ENCODE results near the gene PWWP2A. TPM values are rescaled to one million over a fixed set of nuclear protein-coding genes. Genes with fewer than 3 reads are reported as not detected.
"Not testable (repeated sequence)": the region's sequence is repeated elsewhere in the genome, so short reads cannot be mapped to it uniquely, and the experiment has no call there.

PWWP2A gene
- polyA plus RNA-seq, 3 donors, result 28.2 to 30.8 (median 30.3) TPM

DNA sequence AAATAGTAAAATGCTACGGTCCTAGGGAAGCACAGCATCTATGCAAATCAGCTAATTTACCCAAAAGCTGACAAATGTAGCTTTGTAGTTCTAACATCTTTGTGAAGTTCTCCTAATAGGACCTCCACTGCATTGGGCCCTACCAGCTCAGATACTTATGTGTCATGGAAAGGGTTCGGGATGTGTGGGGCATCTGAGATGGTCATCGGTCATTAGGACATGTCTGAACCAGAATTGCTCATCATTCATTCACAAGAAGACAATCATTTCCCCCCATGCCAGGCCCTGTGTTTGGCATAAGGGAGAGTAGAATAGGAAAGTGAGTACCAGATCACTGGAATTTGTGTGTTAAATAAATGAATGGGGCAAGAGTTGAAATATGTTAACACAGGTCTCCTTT, 35.7 kb downstream of the PWWP2A start:
- no peak for DNase-seq

DNA sequence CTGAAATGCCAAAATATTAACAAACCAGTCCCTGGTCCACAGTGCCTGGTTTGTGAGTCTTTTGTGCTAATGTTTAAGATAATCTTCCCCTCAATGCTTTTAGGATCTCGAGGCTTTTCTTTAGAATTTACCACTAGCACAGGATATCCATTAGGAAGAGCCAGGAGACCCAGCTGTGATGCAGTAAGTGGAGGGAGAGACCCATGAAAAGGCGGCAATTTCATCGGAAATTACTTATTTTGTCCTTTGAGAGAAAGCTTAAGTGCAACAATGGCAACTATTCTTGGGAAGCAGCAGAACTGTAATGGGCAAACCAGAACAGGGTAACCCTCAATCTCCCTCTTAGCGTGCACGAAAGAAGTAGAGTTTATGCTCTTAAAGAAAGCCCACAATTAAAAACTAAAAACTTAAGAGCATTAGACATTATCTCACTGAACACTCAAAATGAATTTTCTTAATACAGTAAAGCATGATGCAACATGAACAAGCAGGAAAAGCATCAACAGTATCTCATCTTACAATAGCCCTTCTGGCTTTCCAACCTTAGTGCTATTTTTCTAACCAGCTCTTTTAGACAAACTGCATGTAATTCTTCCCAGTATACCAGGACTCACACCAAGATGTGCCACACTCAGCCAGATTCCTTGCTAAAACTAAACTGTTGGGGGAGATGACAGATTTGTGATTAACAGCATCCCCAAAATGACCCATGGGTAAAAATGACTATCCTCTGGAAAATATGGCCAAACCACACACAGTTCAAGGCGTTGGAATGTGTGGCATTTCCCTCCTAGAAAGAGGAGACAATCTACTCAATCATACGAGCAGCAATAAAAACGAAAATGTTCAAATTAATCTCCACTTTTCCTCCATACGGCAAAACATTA, 36.4 kb downstream of the PWWP2A start:
- peak; percentile 58 for DNase-seq

DNA sequence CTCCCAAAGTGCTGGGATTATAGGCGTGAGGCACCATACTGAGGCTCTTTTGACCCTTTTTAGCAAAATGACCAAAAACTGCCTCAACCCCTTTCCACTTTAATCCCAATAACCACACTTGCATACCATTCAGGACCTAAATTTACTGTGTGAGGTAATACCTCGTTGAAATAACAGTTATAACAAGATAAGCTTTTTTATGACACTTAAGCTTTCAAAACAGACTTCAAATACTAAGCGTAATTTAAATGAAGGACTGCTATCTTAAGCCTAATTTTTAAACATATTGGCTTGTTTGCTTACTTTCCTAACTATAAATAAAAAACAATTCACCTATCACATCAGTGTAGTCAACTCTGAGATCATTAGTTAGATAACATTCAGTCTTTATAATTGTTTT, 37.8 kb downstream of the PWWP2A start:
- DNase-seq, result no peak

DNA sequence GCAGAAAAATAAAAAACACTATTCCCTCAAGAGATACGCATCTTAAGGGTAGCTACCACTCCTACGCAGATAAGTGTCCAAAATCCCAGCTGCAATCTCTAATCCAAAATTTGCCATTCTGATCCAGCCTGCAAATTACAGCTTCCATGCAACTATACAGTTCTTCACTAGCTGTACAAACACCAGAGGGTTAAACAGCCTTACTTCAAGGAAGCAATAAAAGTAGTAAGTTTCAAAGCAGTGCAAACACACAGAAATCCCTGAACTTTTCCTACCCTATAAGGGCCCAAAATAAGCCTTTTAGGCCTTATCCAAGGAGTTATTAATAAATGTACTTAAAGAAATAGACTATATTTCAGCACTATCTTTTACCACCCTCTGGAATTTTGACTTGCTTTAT, 39.5 kb downstream of the PWWP2A start:
- DNase-seq, result no peak

DNA sequence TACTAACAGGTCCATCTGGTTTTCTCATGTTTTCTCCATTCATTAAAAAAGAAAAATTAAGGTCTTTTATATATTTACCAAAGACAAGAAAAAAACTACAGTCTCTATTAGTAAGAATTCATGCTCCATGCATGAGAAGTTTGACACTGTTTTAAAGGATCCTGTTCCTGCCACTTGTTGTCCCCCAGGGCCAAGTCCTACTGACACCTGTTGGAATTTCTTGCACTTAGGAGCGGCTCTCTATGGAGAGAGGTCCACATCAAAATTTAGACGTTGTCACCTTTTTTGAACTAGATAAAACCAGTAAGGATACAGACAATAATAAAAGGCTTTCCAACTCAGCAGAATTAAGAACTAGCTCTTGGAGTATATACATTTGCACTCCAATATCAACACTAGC, 42.3 kb downstream of the PWWP2A start:
- no peak for DNase-seq

DNA sequence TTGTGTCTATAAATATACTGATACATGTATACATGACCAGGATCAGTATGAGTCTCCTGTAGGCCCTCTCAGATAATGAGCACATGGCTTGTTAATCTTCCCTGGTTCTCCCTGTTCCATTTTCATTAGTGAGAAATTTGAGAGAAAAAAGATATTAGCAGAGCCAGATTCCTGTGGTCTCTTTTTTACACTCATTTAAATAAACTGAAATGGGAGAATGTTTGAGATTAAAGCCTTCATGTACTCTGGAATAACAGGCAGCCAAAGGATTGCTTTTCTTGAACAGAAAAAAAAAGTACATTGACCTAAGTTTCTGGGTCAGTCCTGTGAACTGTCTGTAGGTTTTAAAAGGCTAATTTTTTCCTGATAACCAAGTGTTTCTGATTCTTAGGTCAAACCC, 44.2 kb downstream of the PWWP2A start:
- no peak for DNase-seq

DNA sequence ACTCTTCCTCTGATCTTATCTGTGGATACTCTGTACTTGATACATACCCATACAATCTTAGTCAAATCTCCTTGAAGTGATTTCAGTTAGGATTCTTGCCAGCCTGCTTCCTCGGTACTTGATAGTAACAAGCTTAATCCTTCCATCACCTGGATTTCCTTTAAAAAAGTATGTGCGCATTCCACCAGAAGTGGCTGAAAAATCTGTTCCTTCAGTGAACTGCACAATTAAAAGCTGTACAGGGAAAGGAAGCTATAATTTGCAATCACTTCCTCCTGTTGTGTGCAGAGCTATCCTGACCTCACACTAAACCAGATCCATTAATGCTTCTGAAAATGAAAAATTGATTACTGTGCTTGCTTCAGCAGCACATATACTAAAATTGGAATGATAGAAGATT, 47.3 kb downstream of the PWWP2A start:
- no peak for DNase-seq

DNA sequence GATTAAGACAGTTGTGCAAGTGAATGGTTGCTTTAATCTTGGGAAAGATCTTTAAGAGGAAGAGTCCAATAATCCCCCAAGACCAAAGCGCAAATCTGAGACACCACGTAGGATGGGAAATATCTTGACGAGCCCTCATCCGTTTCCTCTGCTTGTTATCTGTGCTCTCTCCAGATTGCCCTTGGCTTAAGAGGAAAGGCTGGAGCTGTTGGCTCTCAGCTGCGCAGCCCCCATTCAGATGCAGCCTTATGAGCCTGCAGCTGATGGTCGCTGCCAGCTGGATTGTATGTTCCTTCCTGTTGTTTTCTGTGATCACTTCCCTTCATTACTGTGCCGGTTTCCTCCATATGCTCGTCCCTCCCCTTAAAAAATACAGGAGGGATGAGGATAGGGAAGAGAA, 47.7 kb downstream of the PWWP2A start:
- no peak for DNase-seq

DNA sequence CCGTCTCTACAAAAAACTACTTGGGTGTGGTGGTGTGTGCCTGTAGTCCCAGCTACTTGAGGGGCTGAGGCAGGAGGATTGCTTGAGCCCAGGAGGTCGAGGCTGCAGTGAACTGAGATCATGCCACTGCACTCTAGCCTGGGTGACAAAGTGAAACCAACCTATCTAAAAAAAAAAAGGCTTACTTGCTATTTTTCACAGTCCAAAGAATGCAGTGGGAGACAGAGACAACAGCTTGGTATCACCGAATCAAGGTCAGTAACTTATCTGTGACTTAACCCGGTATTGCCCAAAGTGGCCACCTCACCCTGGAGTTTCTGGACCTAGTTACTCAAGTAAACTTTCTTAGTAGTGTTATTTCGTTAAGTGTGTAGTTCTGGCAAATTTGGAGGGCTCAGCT, 50.1 kb downstream of the PWWP2A start:
- not testable (repeated sequence) for DNase-seq

DNA sequence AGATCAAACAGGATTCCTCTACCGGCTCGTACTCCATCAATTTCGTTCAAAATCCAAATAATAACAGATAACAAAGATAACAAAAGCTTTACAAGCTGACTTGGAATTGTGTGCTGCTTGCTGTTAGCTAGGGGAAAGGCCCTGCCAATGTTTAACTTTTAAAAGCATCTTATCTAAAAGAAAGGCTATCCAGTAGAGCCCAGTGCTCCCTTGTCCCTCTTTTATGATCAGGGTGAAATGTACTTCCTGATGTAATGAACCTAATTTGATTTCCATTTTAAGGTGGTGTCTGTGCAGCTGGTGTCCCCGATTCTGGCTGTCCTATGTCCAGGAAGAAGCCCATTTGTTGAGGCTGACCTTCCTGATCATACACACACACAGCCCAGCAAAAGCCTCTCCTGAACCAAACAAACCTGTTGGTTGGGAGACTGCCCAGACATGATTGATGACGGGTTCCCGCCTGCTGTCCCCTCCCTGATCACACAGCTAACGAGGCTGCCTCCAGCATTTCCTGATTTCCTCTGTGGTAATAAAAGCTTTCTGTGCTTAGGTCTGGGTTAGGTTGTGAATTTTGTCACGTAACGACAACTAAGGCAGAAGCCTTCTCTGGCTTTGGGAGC, 54.1 kb downstream of the PWWP2A start:
- no peak for DNase-seq

DNA sequence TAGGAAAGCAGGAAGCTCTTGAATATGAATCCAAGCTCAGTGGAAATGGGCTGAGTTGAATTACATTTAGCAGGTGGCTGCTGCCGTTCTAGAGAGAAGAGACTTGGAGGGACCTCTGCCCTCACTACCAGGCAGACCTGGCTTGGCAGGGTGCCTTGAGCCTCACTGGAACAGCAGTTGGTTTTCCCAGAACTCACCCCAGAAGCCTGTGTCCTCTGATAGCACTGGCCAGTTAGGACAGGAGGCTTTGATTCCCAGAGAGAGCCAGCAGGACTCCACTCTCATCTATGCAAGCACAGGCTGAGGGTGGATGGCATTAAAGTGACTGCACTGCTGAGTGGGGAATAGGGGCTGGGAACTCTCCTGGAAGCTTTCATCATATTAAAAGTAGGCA, 54.8 kb downstream of the PWWP2A start:
- no peak for DNase-seq

DNA sequence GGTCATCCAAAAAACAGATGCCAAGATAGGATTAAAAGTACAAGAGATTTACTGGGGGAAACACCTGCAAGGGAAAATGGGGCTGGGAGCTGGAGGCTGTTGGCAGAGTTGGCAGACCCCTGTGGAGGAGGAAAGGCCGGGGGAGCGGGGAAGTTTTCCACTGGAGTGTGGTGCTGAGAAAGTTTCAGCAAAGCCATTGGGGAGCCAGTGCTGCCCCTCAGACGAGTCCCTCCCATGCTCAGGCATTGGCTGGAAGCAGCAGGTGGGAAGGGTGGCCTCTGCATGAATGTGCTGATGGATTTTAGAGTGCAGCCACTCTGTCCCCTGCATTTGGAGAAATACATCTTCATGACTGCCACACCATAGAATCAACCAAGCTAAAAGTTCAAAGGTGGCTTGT, 57.5 kb downstream of the PWWP2A start:
- DNase-seq, result no peak

DNA sequence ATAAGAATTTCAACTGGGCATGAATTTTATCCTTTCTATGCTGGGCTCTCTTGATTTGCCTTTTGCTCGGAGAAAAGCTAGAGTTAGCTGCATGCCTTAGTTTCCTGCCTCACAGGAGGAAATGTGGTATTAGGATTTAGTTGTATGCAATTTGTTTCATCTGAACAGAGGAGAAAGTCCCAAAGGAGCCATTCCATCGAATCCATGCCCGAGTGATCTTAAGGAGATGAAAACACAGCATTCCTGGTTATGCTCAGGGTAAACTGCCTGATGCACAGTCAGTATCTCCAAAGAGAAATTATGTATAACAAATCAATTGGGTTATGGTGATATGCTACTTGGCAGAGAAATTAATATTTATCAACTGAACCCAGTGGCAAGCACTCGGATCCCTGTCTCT, 59.2 kb downstream of the PWWP2A start:
- no peak for DNase-seq

DNA sequence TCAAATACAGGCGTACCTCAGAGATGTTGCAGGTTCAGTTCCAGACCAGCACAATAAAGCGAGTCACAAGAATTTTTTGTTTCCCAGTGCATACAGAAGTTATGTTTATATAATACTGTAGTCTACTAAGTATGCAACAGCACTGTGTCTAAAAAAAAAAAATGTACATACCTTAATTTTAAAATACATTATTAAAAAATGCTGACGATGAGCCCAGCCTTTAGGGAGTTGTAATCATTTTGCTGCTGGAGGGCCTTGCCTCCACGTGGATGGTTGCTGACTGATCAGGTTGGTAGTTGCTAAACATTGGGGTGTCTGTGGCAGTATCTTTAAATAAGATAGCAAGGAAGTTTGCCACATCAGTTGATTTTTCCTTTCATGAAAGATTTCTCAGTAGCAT, 62.0 kb downstream of the PWWP2A start:
- DNase-seq, result no peak

DNA sequence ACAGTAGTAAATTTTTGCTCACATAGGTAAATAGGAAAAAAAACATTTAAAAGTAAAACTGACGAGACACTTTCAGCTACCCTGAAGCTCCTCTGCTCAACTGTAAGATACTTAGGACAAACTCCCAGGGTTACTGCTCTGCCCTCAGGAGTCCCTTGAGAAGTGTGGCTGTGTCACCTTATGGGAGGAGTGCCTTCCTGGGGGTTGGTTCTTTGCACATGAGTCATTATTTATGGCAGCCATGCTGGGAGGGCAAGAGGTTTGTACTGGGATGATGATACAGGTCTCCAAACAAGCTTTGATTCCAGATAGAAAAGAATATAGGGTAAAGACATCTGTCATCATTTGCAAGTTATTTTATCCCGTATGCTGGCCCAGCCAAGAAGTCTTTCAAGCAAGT, 64.4 kb downstream of the PWWP2A start:
- no peak for DNase-seq

DNA sequence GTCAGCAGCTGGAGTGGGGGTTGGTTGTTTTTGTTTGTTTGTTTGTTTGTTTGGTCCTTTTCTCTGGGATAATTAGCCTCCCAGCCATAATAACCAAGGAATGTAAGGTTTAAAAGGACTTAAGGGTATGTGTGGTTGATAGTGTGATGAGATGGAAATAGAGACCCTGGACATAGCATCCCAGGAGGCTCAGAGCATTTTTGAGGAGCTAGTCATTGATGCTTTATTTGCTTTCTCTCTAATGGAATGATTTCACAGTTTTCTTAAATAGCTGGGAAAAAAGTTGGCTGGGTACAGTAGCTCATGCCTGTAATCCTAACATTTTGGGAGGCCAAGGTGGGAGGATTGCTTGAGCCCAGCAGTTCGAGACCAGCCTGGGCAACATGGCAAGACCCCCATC, 65.2 kb downstream of the PWWP2A start:
- DNase-seq, result no peak

DNA sequence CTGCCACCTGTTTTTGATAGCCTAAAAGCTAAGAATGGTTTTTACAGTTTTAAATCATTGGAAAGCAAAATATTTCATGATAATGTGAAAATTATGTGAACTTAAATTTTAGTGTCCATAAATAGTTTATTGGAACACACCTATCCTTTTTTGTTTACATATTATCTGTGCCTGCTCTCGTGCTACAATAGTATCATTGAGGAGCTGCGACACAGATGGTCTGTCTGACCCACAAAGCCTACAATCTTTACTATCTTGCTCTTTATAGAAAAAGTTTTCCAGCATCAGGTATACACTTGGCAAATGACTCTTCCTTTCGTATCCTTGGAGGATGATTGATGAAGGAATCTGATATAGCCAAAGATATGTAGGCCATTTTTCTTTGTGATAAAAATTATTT, 70.2 kb downstream of the PWWP2A start:
- no peak for DNase-seq

DNA sequence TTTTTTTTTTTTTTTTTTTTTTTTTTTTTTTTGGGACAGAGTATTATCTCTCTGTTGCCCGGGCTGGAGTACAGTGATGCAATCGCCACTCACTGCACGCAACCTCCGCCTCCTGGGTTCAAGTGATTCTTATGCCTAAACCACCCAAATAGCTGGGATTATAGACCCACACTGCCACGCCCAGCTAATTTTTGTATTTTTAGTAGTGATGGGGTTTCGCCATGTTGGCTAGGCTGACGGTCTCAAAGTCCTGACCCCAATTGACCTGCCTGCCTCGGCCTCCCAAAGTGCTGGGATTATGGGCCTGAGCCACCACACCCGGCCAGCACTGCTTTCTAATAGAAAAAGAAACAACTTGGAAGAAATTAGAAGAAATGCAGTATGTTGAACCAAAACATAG, 71.1 kb downstream of the PWWP2A start:
- DNase-seq, result no peak

DNA sequence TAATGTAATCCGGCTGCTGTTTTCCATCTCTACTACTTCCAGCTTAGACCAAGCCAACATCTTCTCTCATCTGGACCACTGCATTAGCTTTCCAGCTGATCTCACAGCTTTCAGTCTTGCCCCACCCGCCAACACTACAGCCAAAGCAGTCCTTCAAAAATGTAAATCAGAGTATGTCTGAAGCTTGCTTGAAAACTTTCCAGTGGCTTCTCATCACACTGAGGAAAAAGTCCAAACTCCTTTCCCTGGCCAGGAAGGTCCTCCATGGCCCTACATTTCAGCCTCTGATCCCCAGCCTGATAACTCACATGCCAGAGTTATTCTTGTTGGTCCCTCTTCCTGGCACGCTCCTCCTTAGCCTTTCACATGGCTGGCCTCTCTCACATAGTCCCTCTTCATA, 71.8 kb downstream of the PWWP2A start:
- no peak for DNase-seq

DNA sequence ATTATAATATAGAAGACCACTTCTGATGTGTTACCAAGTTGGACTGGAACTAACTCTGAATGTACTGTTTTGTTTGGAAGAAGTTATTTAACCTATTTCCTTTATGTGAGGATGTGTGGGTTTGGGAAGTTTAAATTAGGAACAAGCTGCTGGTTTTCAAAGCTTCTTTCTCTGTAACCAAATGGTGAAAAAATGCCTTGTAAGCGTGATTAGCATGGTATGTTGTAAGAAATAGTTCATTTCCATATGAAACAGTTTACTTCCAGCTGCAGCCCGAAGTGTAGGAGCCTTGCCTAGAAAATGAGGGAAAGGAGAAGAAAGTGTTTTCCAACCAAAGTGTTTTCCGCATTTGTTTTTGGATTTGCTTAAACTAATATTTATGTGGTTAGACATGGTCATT, 74.3 kb downstream of the PWWP2A start:
- DNase-seq, result no peak

DNA sequence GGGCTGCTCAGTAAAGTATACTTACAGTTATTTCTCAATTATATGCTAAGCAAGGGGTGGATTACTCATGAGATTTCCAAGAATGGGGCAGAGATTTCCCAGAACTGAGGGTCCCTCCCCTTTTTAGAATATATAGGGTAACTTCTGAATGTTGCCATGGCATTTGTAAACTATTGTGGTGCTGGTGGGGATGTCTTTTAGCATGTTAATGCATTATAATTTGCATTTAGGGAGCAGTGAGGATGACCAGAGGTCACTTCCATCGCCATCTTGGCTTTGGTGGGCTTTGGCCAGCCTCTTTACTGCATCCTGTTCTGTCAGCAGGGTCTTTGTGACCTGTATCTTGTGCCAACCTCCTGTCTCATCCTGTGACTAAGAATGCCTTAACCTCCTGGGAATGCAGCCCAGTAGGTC, 74.9 kb downstream of the PWWP2A start:
- no peak for DNase-seq

DNA sequence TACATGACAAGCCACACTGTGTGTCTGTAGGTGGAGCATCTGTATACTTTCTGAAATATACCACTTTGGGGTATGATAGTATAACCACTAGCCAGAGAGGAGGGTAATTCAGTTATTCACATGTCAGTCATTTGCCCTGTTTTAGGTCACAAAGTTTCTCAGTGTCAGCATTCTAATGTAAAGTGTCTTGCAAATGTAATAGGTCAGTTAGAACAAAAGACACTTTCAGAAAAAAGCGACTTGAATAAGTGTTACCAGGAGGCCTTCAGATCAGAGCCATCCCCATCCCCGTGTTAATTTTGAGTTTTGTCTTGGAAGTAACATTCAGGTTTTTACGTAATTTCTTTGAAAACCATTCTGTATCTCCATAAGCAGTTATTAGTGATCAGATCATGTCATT, 76.6 kb downstream of the PWWP2A start:
- no peak for DNase-seq

All from renal pelvis (tissue), 4 donors.